ENCODE results near the gene USP50. TPM values are rescaled to one million over a fixed set of nuclear protein-coding genes. Genes with fewer than 3 reads are reported as not detected.

USP50 gene
- total RNA-seq, 1 experiment from 2014 or later = not detected

DNA sequence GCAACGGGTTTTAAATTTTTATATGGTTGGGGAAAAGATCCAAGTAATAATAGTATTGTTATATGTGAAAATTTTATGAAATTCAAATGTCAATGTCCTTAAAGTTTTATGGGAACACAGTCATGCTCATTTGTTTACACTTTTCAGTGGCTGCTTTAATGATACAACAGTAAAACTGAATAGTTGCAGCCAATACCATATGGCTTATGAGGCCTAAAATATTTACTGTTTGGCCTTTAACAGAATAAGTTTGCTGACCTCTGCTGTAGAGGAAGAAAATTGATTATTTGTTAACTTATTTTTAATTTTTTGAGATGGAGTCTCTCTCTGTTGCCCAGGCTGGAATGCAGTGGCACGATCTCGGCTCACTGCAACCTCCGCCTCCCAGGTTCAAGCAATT, 44.7 kb downstream of the USP50 start:
- H3K36me3 Mint-ChIP-seq (ENCODE audit: insufficient read depth in 1 of 3, low read depth in 3 of 3) = peaks cover 10 to 33% (median 21%) of the 10 kb centered on the region in 3 experiments; a peak in 5 of 7 replicates
- no CpG with 5 or more reads among the region's 4 CpGs for WGBS (ENCODE audit: extremely low coverage, insufficient read length, low lambda C conversion rate)

More for the DNA sequence above, 44.7 kb downstream of the USP50 start:
- no peaks in the 10 kb centered on the region for H3K9me3 Mint-ChIP-seq
- Histone ChIP-seq H3K18ac (ENCODE audit: insufficient read length, low read depth, low read length) (no peak overlapping the region), H4K20me1 (ENCODE audit: control insufficient read depth, insufficient read depth, insufficient read length) (no peaks in the 10 kb centered on the region), H3K9me3 (ENCODE audit: control insufficient read depth, low read depth, low read length) (no peaks in the 10 kb centered on the region), H3K79me1 (ENCODE audit: insufficient read depth, low read depth, low read length, poor library complexity, severe bottlenecking) (no peaks in the 10 kb centered on the region), H4K5ac (ENCODE audit: insufficient read length, low read depth, low read length) (no peak overlapping the region), H3K4me1 (ENCODE audit: insufficient read depth, low read length) (no peaks in the 10 kb centered on the region; the same call in 1 of the 2 replicates), H2BK120ac (ENCODE audit: low read depth, low read length, poor library complexity, severe bottlenecking) (no peak overlapping the region), H3K4me2 (ENCODE audit: insufficient read depth, insufficient read length, low read length) (no peak overlapping the region), H4K91ac (ENCODE audit: insufficient read length, low read depth, low read length) (no peak overlapping the region), H3K4ac (ENCODE audit: low read depth, low read length) (no peak overlapping the region), H4K8ac (replicated peaks; ENCODE audit: insufficient read length, low read depth, low read length) (no peak overlapping the region), H2AFZ (ENCODE audit: low read length) (no peak overlapping the region), H2BK15ac (ENCODE audit: low read depth, low read length) (no peak overlapping the region), H2BK20ac (ENCODE audit: low read depth, low read length, poor library complexity, severe bottlenecking) (no peak overlapping the region), H3K23ac (ENCODE audit: insufficient read length, low read depth, low read length) (no peak overlapping the region), H3K56ac (ENCODE audit: insufficient read length, low read depth, low read length) (no peak overlapping the region), H2BK12ac (ENCODE audit: insufficient read length, low read depth, low read length) (no peak overlapping the region), H3K27ac (ENCODE audit: insufficient read length, low read depth, low read length) (no peak overlapping the region), H2AK5ac (ENCODE audit: insufficient read length, low read length) (no peak overlapping the region), H3T11ph (ENCODE audit: low read length) (no peak overlapping the region), H3K23me2 (ENCODE audit: insufficient read length, low read depth, low read length, poor library complexity, severe bottlenecking) (no peaks in the 10 kb centered on the region), H3K27me3 (ENCODE audit: insufficient read depth, low read length) (no peaks in the 10 kb centered on the region), H3K79me2 (ENCODE audit: insufficient read depth, low read length) (no peaks in the 10 kb centered on the region), H3K9ac (ENCODE audit: extremely low read depth, insufficient read length, low read length) (no peak overlapping the region), H3K14ac (ENCODE audit: insufficient read depth, low read length) (no peak overlapping the region), H2BK5ac (ENCODE audit: insufficient read length, low read length) (no peak overlapping the region)
- no peaks in the 10 kb centered on the region for H3K27me3 Mint-ChIP-seq (ENCODE audit: low read depth)
- no peak overlapping the region for H3K4me3 Mint-ChIP-seq
- DNase-seq = no peak
- H3K27ac Mint-ChIP-seq = no peak overlapping the region
- TF ChIP-seq CTCF (conservative IDR thresholded peaks at IDR 0.05) = no peak
- H3K4me1 Mint-ChIP-seq = peaks cover 7 to 13% of the 10 kb centered on the region in 2 experiments

Measured in H9 (cell line).